ENCODE data around the gene ERP29.
A peak's percentile ranks its signal among the peaks of the same experiment; 100 is the strongest.
"Not testable (repeated sequence)": the region's sequence is repeated elsewhere in the genome, so short reads cannot be mapped to it uniquely, and the experiment has no call there.

ERP29 gene

DNA sequence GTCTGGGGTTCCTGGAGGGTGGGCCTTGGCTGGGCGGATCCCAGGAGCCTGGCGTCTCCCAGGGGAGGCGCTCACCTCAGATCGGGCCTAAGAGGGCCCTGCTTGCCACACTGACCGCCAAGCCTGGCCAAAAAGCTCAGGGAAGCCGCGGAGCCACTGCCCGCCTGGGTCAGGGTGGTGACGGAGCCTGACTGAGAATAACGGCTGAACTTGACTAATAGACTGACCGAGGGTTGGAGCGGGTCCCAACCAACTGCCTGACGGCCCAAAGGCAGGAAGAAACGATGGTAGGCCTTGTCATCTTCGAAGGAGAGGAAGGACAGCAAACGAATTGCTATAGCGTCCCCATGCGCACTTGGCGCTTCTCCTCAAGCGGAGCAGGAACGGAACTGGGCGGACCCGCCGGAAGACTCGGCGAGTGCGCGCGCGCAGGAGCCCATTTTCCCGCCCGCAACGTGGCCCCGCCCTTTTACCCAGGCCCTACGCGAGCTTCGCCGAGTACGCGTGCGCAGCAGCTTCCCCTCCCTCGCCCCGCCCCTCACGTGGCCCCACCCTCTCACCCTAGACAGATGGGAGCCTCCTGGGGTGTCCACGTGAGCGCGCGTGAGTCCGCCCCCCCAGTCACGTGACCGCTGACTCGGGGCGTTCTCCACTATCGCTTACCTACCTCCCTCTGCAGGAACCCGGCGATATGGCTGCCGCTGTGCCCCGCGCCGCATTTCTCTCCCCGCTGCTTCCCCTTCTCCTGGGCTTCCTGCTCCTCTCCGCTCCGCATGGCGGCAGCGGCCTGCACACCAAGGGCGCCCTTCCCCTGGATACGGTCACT lies at the start of gene ERP29, which contains the start of gene TMEM116:
ERP29 (plus strand) TSS at position 652 of the 826 bp plus-strand sequence; CDS start at position 692, 40 bp downstream.
TMEM116 (minus strand) TSS at position 391 of the 826 bp plus-strand sequence. CDS start 7,895 bp downstream, outside the sequence.
- DNase-seq: peak; percentile 99

DNA sequence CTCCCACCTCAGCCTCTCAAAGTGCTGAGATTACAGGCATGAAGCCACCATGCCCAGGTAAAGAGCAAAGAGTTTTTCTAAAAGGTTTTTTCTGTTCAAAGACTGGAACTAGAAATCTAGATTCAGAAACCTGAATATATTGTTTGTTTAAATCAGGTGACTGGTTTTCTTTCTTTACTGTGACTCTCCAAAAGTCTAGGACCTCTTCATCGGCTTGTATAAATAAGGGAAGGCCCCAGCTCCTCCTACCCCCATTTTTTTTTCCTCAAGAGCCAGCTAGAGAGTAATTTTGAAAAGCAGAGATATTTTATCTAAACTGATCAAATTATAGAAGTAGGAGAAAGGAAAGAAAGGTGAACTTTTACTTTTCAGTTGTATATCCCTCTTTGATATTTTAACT lies 48.3 kb upstream of the ERP29 start:
- DNase-seq: no peak

DNA sequence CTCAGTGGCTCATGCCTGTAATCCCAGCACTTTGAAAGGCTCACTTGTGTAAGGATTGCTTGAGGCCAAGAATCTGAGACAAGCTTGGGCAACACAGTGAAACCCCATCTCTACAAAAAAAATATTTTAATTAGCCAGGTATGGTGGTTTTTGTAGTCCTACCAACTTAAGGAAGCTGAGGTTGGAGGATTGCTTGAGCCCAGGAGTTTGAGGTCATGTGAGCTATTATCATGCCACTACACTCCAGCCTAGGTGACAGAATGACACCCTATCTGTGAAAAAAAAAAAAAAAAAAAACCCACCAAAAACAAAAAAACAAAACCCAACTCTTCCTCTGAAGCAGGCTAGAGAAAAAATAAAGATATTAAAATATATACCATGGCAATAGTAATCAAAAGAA lies 41.4 kb upstream of the ERP29 start:
- DNase-seq: no peak

DNA sequence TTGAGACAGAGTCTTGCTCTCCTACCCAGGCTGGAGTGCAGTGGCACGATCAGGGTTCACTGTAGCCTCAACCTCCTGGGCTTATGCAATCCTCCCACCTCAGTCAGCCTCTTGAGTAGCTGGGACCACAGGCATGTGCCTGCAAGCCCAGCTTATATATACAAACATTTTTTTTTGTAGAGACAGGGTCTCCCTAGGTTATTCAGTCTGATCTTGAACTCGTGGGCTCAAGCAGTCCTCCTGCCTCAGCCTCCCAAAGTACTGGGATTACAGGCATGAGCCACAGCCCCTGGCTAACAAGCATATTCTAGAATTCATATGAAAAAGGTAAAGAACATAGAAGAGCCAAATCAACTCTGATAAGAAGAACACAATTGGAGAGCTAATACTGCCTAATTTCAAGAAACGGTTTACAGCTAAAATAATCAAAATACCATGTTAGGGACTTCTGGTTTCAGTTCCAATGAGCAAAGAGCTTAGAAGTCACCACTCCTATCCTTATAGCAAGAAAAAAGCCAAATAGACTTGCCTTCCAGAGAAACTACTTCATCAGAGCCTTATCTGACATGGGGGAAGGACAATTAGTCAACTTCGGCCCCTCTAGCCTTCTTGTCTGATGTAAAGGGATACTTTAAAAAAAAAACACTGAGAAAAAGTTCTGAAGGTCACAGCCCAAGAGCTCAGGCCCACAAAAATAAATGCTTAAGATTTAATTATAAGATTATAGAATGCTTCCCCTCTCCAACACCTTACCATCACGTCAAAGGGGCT lies 37.9 kb upstream of the ERP29 start:
- no peak for DNase-seq

DNA sequence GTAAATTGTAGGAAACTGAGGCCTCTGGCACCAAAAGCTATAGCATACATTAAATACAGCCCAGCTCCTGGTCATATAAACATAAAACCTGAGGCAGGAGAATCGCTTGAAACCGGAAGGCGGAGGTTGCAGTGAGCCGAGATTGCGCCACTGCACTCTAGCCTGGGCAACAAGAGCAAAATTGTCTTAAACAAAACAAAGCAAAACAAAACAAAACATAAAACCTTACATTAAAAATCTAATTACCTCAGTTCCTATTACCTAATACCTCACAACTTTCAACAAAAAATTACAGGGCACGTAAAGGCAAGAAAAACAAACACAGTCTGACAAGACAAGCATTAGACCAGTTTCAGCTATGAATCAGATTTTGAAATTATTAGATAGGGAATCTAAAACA lies 36.9 kb upstream of the ERP29 start:
- no peak for DNase-seq

DNA sequence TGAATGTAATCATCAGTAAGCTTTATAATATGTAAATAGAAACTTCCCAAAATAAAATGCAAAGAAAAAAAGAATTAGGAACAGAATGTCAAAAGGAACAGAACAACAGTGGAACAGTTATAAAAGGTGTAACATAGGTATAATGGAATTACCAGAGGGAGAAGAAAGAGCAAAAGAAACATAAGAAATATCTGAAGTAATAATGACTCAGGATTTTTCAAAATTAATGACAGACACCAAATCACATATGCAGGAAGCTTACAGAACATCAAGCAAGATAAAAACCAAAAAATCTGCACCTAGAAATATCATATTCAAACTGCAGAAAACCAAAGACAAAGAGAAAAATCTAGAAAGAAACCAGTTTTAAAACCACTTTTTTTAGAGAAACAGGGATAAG lies 36.4 kb upstream of the ERP29 start:
- no peak for DNase-seq

DNA sequence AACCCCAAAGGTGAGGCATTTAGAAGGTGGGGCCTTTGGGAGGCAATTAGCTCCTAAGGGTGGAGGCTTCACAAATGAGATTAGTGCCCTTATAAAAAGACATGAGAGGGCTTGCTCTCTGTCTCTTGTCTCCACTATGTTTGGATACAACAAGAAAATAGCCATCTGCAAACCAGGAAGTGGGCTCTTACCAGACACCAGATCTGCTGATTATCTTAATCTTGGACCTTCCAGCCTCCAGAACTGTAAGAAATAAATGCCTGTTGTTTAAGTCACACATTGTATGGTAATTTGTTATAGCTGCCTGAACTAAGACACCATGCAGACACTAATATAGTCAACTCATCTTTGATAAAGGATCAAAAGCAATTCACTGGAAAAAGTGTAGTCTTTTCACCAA lies 34.7 kb upstream of the ERP29 start:
- DNase-seq: no peak

DNA sequence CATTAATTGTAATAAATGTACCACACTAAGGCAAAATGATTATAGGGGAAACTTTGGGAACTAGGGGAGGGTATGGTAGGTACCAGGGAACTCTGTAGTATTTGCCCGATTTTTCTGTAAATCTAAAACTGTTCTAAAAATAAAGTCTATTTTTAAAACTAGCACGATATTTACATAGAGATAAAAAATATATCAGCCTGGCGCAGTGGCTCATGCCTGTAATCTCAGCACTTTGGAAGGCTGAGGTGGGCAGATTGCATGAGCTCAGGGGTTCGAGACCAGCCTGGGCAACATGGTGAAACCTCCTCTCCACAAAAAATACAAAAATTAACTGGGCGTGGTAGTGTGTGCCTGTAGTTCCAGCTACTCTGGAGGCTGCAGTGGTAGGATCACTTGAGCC lies 32.6 kb upstream of the ERP29 start:
- DNase-seq: no peak

DNA sequence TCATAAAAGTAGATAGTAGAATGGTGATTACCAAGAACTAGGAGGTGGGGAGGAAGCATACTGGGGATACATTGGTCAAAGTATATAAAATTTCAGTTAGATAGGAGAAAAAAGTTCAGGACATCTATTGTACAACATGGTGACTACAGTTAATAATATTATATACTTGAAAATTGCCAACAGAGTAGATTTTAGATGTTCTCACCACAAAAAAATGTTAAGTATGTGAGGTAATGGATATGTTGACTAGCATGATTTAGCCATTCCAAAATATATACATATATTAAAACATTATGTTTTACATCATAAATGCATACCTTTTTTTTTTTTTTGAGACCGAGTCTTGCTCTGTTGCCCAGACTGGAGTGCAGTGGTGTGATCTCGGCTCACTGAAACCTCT lies 31.2 kb upstream of the ERP29 start:
- no peak for DNase-seq

DNA sequence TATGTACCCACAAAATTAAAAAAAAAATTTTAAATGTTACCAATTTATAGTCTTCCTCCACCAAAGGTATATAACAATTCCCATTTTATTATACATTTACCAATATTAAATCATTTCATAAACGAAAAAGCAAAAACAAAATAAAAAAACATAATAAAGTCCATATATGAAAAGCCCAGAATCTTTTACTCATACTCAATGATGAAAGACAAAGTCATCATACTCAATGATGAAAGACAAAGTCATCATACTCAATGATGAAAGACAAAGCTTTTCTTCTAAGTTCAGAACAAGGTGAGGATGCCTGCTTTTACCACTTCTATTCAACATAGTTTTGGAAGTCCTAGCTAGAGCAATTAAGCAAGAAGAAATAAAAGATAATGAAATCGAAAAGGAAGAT lies 28.4 kb upstream of the ERP29 start:
- no peak for DNase-seq

DNA sequence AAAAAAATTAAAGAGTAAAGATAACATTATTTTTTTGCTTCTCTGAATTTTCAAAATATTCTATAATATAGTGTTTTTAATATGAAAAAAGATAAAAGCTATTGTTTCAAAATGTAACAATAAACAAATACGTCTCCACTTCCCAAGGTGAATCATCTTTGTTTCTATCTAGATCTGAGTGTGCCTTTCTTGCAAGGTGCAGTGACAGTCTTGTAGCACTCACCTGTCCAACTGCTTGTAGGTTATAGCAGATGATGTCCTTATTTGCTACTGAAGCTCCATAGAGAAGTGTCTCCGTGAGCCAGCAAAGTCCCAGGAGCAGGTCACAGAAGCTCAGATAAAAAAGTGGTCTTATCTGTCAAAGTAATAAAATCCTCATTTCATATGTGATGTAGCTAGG lies 21.7 kb upstream of the ERP29 start:
- DNase-seq: no peak

DNA sequence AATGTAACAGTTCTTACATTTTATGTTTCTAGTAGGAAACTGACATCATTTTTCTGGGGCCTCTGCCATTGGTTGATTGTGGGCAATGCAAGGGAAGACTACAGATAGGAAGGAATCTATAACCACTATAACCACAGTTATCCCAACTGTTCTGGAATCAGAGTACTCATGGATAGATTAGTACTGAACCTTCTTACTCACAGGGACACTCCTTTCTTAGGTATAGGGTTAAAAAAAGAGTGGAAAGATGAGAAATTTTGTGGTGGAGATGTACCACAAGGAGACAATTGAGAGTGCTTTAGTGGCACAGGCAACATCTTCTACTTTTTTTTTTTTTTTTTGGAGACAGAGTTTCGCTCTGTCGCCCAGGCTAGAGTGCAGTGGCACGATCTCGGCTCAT lies 21.3 kb upstream of the ERP29 start:
- no peak for DNase-seq

DNA sequence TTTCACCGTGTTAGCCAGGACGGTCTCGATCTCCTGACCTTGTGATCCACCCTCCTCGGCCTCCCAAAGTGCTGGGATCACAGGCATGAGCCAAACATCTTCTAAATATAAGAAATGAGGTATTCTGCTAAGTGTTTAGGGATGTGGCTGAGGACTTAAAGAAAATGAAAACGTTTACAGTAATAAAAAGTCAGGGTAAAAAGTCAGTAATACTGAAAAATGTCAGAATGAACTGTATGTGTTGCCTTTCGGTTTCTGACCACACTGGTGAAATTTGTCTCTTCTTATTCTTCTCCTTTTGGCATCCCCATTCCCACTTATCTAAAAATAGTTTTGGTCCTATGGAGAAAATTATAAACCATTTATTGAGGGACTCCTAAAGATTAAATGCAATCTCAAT lies 20.8 kb upstream of the ERP29 start:
- DNase-seq: no peak

DNA sequence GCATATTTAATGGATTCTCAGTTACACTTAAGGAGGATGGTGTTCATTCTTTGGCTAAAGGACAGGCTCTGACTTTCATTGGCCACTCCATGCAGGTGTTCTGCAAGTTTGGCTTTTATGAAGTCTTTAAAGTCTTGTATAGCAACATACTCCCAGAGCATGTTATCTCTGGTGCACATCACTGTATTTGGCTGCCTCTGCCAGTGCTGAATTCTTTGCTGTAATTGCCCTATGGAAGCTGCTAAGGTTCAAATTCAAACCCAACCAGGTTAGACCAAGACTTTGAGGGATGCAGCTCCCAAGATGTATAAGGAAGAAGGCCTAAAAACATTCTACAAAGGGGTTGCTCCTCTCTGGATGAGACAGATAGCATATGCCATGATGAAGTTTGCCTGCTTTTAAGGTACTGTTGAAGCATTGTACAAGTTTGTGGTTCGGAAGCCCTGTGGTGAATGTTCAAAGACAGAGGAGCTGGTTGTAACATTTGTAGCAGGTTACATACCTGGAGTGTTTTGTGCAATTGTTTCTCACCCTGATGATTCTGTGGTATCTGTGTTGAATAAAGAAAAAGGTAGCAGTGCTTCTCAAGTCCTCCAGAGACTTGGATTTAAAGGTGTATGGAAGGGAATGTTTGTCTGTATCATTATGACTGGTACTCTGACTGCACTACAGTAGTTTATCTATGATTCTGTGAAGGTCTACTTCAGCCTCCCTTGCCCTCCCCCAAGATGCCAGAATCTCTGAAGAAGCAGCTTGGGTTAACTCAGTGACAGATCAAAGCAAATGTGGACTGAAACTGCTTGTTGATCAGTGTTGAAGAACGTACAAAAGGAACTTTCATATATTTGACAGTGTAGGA lies 19.7 kb upstream of the ERP29 start:
- no peak for DNase-seq

DNA sequence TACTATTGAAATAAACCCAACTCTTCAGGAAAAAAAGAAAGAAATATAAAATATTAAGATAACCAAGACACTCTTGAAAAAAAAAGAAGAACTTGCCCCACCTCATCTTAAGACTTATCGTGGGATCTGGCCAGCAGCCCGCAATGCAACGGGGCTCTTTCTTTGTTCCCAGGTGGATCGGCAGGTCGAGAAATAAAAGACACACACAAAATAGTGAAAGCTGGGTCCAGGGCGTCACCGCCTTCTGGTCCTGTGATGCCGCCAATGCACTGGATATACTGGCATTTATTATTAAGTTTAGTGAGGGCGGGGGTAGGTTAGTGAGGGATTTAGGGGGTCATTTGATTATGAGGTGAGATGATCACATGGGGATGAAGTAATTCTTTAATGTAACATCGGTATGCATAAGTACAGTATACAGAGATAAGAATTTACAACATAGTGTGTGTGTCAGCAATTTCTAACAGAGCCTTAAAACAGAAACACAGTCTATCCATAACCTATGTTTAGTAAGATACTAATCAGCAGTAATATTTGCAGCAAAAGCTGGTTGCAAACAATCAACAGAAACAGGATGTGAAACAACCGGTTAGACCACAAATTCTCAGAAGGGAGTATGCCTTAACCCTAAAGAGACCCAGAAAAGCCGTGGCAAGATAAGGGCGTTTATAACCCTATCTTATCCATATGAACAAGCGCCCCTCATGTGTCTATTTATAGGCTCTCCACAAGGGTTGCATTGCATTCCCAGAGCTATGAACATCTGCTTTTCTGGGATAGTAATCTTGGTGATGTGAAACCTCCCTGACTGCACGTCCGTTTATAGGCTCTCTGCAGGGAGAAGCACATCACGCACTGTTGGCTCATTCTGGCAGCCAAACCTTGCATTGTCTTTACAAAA lies 18.8 kb upstream of the ERP29 start:
- DNase-seq: not testable (repeated sequence)

DNA sequence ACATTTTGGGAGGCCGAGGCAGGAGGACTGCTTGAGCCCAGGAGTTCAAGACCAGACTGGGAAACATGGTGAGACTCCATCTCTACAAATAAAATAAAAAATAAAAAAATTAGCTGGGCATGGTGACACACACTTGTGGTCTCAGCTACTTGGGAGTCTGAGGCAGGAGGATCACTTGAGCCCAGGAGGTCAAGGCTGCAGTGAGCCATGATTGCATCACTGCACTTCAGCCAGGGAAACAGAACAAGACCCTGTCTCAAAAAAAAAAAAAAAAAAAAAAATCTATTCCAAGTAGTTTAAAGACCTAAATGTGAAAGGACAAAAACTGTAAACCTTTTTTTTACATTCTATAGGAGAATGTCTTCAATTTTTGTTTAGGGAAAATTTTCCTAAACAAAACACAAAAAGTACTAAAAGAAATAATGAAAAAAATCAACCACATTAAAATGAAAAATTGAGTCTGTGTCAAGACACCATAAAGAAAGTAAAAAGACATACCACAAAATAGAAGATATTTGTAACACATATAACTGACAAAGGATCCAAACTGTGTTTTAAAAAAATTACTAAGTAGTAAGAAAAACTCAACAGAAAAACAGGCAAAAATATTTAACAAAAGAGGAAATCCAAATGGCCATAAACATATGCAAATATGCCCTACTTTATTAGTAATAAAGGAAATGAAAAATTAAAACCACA lies 17.3 kb upstream of the ERP29 start:
- no peak for DNase-seq

DNA sequence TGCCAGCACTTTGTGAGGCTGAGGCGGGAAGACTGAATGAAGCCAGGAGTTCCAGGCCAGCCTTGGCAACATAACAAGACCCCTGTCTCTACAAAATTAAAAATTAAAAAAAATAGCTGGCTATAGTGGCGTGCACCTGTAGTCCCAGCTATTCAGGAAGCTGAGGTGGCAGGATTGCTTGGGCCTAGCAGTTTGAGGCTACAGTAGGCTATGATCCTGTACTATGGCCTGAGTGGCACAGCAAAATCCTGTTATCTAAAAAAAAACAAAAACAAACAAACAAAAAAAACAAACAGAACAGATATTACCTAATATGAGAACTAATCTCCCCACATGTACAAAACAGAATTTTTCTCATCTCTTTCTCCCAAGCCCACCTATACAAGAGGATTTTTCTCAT lies 15.9 kb upstream of the ERP29 start:
- no peak for DNase-seq

DNA sequence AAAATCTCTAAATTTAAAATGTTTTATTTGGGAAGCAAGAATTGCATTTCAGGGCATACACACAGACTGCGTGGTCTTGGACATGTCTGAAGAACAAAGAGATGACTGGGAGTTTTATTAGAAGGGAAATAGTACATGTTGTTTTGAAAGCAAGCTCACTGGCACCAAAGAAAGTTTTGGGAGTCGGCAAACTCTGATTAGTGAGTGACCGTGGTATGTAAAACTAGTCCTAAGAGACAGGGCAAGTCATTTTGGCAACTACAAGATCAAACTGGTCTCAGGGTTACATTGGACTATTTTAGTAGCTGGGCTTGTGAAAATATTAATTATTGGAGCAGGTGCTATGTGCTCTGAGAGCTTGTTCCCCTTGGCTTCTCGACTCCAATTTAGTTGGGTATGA lies 15.2 kb upstream of the ERP29 start:
- no peak for DNase-seq

DNA sequence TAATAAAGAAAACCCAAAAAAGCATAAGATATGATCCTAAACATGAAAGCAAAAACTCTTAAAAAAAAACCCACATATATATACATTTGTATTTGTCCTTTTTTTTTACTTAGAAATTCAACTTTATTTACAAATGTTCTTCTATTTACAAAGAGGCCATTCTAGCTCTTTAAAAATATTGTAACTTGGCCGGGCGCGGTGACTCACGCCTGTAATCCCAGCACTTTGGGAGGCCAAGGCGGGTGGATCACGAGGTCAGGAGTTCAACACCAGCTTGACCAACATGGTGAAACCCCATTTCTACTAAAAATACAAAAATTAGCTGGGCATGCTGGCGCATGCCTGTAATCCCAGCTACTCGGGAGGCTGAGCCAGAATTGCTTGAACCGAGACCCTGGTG lies 14.1 kb upstream of the ERP29 start:
- not testable (repeated sequence) for DNase-seq

DNA sequence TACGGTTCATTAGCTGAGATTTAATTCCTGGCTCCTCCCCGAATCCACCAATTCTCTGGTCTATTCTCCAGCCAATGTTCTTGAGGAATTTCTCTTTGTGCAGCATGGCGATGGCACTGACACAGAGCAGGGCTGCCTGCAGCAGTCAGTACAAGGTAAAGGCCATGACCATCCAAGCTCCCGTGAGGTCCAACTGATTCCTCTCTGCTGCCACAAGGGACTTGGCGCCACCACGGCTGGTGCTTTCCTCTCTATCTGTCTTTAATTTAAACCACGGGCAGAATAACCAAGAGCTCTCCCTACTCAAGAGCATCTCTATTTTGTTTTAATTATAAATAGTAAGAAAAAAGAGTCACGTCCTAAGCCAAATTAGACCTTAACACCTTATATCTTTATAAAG lies 12.4 kb upstream of the ERP29 start:
- no peak for DNase-seq

DNA sequence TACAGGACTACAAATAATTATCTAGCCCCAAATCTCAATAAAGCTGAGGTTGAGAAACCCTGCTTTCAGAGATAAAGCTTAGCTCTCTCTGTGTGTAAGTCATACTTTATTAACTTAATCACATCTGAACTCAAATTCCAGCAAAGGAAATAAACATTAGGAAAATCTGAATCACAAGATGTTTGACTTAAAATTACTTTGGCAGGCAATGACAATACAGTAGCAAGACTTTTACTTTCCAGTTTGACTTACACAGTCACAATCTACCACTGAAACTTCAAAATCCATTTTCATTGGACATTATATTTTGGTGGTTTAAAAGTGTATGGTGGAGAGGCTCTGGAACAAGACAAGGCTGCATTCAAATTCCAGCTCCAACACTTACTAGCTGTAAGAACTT lies 11.7 kb upstream of the ERP29 start:
- DNase-seq: no peak

DNA sequence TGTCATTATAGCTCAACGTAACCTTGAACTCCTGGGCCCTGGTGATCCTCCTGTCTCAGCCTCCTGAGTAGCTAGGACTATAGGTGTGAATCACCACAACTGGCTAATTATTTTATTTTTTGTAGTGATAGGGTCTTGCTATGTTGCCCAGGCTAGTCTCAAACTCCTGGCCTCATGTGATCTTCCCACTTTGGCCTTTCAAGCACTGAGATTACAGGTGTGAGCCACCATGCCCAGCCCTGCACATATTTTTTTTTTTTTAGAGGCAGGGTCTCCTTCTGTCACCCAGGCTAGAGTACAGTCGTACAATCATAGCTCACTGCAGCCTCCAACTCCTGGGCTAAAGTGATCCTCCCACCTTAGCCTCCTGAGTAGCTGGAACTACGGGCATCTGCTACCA lies 9.2 kb upstream of the ERP29 start:
- DNase-seq: no peak
